ENCODE measurements around the gene FZD4. TPM values are rescaled to one million over a fixed set of nuclear protein-coding genes. Genes with fewer than 3 reads are reported as not detected.
A peak's percentile ranks its signal among the peaks of the same experiment; 100 is the strongest.
"Not testable (repeated sequence)": the region's sequence is repeated elsewhere in the genome, so short reads cannot be mapped to it uniquely, and the experiment has no call there.

FZD4 gene
- total RNA-seq, 1 donor from 2014 or later: 14.2 TPM

GRCh38 chr11:86969258-86969657 lies 14.1 kb upstream of the FZD4 start:
- no peak for TF ChIP-seq CTCF (IDR thresholded peaks at IDR 0.05)
- Mint-ChIP-seq H3K36me3 (ENCODE audit: unreplicated experiment) (peaks cover 11% of the 10 kb centered on the region), H3K9me3 (ENCODE audit: unreplicated experiment) (peaks cover 16% of the 10 kb centered on the region), H3K27me3 (ENCODE audit: unreplicated experiment) (no peaks in the 10 kb centered on the region), H3K4me3 (ENCODE audit: unreplicated experiment) (no peak overlapping the region), H3K27ac (ENCODE audit: unreplicated experiment) (no peak overlapping the region), H3K4me1 (ENCODE audit: unreplicated experiment) (no peaks in the 10 kb centered on the region)
- no peak for DNase-seq (ENCODE audit: extremely low spot score, unreplicated experiment)

- not testable (repeated sequence) for H3K36me3 Mint-ChIP-seq (ENCODE audit: unreplicated experiment); H3K4me1 Mint-ChIP-seq (ENCODE audit: unreplicated experiment); H3K27me3 Mint-ChIP-seq (ENCODE audit: unreplicated experiment); H3K4me3 Mint-ChIP-seq (ENCODE audit: unreplicated experiment); H3K27ac Mint-ChIP-seq (ENCODE audit: unreplicated experiment); H3K9me3 Mint-ChIP-seq (ENCODE audit: unreplicated experiment); DNase-seq (ENCODE audit: extremely low spot score, unreplicated experiment)
These were observed 12.4 kb upstream of the FZD4 start for GRCh38 chr11:86967601-86968000.

GRCh38 chr11:86957976-86958646 lies 2.9 kb upstream of the FZD4 start:
- Mint-ChIP-seq H3K9me3 (ENCODE audit: unreplicated experiment) (peaks cover 5% of the 10 kb centered on the region), H3K27ac (ENCODE audit: unreplicated experiment) (peak overlapping the region; percentile 19), H3K27me3 (ENCODE audit: unreplicated experiment) (no peaks in the 10 kb centered on the region), H3K4me3 (ENCODE audit: unreplicated experiment) (no peak overlapping the region), H3K4me1 (ENCODE audit: unreplicated experiment) (peaks cover 31% of the 10 kb centered on the region), H3K36me3 (ENCODE audit: unreplicated experiment) (no peaks in the 10 kb centered on the region)
- TF ChIP-seq CTCF (IDR thresholded peaks at IDR 0.05): no peak
- DNase-seq (ENCODE audit: extremely low spot score, unreplicated experiment): no peak

- no peak for DNase-seq (ENCODE audit: extremely low spot score, unreplicated experiment)
- Mint-ChIP-seq H3K27ac (ENCODE audit: unreplicated experiment) (no peak overlapping the region), H3K9me3 (ENCODE audit: unreplicated experiment) (no peaks in the 10 kb centered on the region), H3K36me3 (ENCODE audit: unreplicated experiment) (peaks cover 3% of the 10 kb centered on the region), H3K27me3 (ENCODE audit: unreplicated experiment) (no peaks in the 10 kb centered on the region), H3K4me3 (ENCODE audit: unreplicated experiment) (no peak overlapping the region), H3K4me1 (ENCODE audit: unreplicated experiment) (peaks cover 42% of the 10 kb centered on the region)
- TF ChIP-seq CTCF (IDR thresholded peaks at IDR 0.05): no peak
These were observed 1.7 kb upstream of the FZD4 start for GRCh38 chr11:86956905-86957195.

- no peak overlapping the region for H3K4me3 Mint-ChIP-seq (ENCODE audit: unreplicated experiment)
- no peak for TF ChIP-seq CTCF (IDR thresholded peaks at IDR 0.05)
These were observed 159 bp downstream of the FZD4 start for GRCh38 chr11:86955111-86955360.

More at GRCh38 chr11:86955111-86955360, 159 bp downstream of the FZD4 start:
- H3K27me3 Mint-ChIP-seq (ENCODE audit: unreplicated experiment): no peaks in the 10 kb centered on the region
- peaks cover 9% of the 10 kb centered on the region for H3K36me3 Mint-ChIP-seq (ENCODE audit: unreplicated experiment)
- no peak overlapping the region for H3K27ac Mint-ChIP-seq (ENCODE audit: unreplicated experiment)
- DNase-seq (ENCODE audit: extremely low spot score, unreplicated experiment): no peak
- H3K4me1 Mint-ChIP-seq (ENCODE audit: unreplicated experiment): peaks cover 45% of the 10 kb centered on the region
- no peaks in the 10 kb centered on the region for H3K9me3 Mint-ChIP-seq (ENCODE audit: unreplicated experiment)
